CD4-positive, alpha-beta T cell treated with Interleukin-10 for 1 hour (primary cell): ENCODE results near the gene TRIP13.
A peak's percentile ranks its signal among the peaks of the same experiment; 100 is the strongest.

Source experiments
- DNase-seq: peaks from one replicate; pipeline ENCODE4 v3.0.0-alpha.2; 2020

TRIP13 gene

GRCh38 chr5:956941-957747, 64.5 kb downstream of the TRIP13 start:
- peak; percentile 9 for DNase-seq

GRCh38 chr5:957748-958485, 65.2 kb downstream of the TRIP13 start:
- no peak for DNase-seq

DNA sequence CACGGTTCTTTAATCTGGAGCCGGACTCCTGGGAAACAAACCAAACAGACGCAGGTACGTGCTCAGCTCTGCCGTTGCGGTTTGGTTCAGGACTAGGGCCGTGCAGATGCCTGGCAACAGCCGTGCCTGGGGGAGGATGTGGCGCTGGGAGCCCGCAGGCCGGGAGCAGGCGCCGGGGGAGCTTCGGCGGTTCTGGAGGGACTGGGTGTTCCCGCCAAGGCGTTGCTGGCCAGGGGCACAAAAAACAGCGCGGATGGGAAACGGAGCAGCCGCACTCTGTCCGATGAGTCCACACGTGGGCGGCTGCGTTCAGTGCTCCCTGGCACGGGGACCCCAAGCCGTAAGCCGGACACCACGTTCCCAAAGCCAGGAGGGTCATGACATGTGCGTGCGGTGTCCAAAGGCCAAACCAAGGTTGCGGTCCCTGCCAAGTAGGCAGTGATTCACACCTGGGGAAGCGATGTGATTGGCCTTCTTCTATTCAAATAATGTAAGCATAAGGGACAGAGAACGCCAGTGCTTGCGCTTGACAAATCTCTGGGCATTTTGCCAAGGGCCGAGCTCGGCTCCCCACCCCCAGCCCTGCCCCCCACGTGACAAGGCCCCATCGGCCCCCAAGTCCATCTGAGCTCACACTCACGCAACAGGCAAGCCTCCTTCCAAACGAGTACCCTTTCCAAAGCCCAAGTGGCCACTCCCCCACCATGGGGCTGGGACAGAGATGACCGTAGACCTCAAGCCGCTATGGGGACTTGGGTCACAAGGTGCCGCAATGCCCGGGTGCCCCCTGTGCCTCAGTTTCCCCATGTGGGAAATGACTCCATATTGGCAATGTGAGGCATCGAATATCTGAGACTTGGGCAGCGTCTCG, 66.3 kb downstream of the TRIP13 start:
- DNase-seq = no peak

DNA sequence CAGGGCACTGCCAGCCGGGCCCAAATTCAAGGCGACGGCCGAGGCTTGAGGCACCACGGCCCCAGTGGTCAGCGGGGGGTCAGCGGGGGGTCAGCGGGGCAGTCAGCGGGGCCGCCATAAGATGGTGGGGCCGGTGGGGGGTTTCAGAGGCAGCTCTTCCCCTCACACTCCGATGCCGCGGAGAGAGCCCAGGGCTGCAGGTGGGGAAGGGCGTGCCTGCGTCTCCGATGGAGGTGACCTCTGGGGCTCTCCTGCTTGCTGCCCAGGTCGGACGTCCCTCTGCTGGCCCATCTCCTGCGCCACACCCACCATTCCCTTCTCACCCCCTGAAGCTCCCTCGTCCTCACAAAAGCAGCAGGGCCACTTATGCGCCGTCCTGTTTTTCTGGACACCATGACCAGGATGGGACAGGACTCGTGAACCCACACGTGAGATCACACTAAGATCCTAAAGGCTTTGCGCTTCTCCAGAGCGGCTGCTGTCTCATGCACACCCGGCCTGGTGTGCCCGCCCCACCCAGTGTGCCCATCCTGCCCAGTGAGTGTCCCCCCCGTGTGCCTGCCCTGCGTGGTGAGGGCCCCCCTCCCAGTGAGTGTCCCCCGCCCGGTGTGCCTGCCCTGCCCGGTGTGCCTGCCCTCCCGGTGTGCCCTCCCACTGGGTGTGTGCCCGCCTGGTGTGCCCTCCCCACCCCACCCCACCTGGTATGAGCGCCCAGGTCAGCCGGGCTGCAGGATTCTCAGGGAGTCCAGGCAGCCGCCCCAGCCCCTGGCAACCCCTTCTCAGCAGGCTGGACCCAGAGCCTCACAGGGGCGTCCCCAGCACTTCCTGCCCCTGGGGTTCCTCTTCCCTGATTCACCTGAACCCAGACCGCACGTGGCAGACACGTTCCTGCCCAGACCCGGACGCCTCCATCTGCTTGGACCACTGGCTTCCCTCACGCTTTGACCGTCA, 67.2 kb downstream of the TRIP13 start:
- no peak for DNase-seq

GRCh38 chr5:960551-960950, 67.9 kb downstream of the TRIP13 start:
- no peak for DNase-seq

DNA sequence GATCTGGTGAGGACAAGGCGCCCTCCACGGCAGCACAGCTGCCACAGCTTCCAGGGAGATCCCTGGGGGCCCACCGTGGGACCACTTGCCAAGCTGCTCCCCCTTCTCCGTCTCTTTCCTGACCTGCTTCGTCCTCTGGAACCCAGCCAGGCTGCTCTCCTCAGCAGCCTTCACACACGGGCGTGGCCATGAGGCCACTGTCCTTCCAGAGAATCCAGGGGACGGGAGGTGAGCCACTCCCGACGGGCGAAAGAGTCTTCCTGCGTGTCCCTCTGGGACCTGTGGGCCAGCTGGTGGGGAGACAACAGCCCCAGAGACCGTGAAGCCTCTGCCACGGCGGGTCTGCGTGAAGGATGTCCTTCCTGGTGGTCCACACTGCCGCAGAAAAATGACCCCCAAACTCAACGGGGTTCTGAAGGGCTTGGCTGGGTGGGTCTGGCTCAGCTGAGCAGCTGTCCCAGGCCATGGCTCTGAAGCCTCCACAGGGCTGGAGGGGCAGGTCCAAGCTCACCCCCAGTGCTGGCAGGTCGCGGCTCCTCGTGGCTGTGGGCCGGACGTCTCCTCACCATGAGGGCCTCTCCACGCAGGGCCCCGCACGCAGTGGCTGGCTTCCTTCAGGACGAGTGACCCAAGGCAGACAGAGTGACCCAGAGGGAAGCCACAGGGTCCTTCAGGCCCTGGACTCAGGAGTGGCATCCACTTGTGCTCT, 68.5 kb downstream of the TRIP13 start:
- DNase-seq = no peak

- no peak for DNase-seq
Observed at GRCh38 chr5:961711-962240, 69.1 kb downstream of the TRIP13 start.

GRCh38 chr5:962386-962785, 69.7 kb downstream of the TRIP13 start:
- DNase-seq = no peak

- no peak for DNase-seq
Observed at GRCh38 chr5:962801-963200, 70.1 kb downstream of the TRIP13 start.

- no peak for DNase-seq
Observed at GRCh38 chr5:963310-963672, 70.6 kb downstream of the TRIP13 start.

DNA sequence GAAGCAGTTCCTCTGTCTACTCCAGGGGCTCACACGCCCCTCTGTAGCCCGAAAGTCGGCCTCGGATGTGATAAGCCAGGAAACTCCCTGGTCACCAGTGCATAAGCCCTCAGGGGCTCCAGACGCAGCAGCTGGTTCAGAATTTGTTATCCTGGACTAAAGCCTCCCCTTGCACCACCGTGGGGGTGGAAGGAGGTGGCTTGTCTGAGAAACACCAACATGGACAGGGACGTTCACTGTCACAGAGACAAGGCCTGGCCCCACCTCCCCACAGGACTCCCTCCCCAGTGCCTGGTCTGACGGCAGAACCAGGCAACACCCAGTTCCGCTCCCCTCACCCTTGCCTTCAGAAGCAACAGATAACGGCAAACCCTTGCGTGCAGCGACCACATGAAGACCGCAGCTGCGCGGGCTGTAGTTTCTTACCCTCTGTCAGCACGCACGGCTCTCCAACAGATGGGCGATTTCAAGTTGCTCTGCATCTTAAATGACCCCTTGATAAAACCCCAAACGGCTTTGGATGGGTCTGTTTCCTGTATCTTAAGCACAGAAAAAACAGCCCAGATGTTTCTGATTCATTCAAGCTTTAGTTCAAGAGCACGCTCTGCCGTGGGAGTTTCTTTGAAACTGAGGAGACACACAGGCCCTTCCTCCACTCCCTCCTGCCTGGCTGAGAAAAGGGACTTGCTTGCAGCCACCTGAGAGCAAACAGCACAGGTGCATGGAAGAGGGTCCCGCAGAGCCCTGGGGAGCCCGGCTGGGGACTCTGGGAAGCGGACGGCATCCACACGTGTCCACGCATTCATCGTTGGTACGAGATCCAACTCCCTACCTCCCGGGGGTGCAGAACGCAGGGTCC, 71.2 kb downstream of the TRIP13 start:
- DNase-seq = peak; percentile 26

GRCh38 chr5:964821-965220, 72.1 kb downstream of the TRIP13 start:
- no peak for DNase-seq

DNA sequence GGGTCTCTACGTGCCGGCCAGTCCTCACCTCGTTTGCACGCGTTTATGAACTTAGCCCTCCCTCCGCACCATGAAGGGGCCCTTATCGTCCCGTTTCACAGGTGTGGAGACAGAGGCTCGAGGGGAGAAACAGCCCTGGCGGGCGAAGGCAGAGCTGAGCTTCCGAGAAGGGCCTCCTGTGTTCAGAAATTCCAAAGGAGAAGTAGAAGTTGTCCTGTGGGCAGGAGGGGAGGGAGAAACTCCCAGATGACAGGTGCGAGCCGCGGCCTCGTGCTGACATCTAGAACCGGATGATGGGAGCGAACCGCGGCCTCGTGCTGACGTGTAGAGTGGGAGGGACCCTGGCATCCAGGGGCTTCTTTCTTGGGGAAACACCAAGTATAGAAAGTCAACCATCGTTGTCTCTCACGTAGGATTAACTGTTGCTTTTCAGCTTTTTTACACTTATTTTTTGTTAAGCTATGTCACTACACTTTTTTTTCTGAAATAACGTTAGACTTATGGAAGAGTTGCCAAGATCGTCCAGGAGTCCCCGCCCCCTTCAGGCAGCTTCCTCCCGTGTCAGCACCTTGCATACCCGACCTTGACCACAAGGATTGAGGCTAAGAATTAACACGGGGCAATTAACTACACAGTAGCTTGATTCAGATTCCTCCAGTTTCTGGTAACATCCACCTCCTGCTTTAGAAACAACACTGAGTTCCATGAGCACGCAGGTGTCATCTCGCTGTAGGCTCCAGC, 73.1 kb downstream of the TRIP13 start:
- no peak for DNase-seq

- no peak for DNase-seq
Observed at GRCh38 chr5:966345-966710, 73.6 kb downstream of the TRIP13 start.

- no peak for DNase-seq
Observed at GRCh38 chr5:966941-967340, 74.3 kb downstream of the TRIP13 start.
